WTC11 (cell line): ENCODE data around the gene POMGNT1. TPM values are rescaled to one million over a fixed set of nuclear protein-coding genes. Genes with fewer than 3 reads are reported as not detected.

ENCODE experiments used
- ATAC-seq: fragments of 200-7000 bp; cut with Tn5 transposase; 2 replicates; pipeline ENCODE4 v1.10.0; 2021; ENCODE audit warnings: mild to moderate bottlenecking, moderate library complexity
- CTCF ChIA-PET: fragments of 300-600 bp; sonication (Branson Sonifier 250); formaldehyde crosslinking; loops from one replicate; lab custom pipeline; 2021; ENCODE audit warnings: antibody characterized with exemption; lab: Charles Lee
- POLR2A ChIA-PET: fragments of 350-600 bp; sonication (Branson Sonifier 250); formaldehyde crosslinking; loops from one replicate; lab custom pipeline; 2021; ENCODE audit warnings: antibody characterized with exemption; lab: Charles Lee
- DNase-seq: peaks from one replicate; pipeline ENCODE4 v3.0.0; 2021; ENCODE audit warnings: low spot score
- H3K27ac Mint-ChIP-seq: 2 replicates; pipeline ENCODE4 v1.8.0; 2021; ENCODE audit warnings: mixed read lengths
- H3K27me3 Mint-ChIP-seq: 2 replicates; pipeline ENCODE4 v1.8.0; 2021; ENCODE audit warnings: low read depth, mild to moderate bottlenecking, moderate library complexity, mixed read lengths
- H3K36me3 Mint-ChIP-seq: 2 replicates; pipeline ENCODE4 v1.8.0; 2021; ENCODE audit warnings: mixed read lengths
- H3K4me1 Mint-ChIP-seq: 2 replicates; pipeline ENCODE4 v1.8.0; 2022; ENCODE audit warnings: mixed read lengths
- H3K4me3 Mint-ChIP-seq: 2 replicates; pipeline ENCODE4 v1.8.0; 2021; ENCODE audit warnings: mild to moderate bottlenecking, moderate library complexity, mixed read lengths
- H3K9me3 Mint-ChIP-seq: 2 replicates; pipeline ENCODE4 v1.8.0; 2021; ENCODE audit warnings: mixed read lengths
- ATF1 ChIP-seq: sonication (generic); formaldehyde crosslinking; IDR thresholded peaks from 2 replicates; pipeline ENCODE4 v1.8.1; 2023; ENCODE audit warnings: mild to moderate bottlenecking, moderate library complexity, missing genetic modification reagents
- ATF2 ChIP-seq: sonication (generic); formaldehyde crosslinking; IDR thresholded peaks from 2 replicates; pipeline ENCODE4 v1.8.1; 2022; ENCODE audit warnings: low read depth, missing genetic modification reagents, borderline replicate concordance
- CBFB ChIP-seq: sonication (generic); formaldehyde crosslinking; IDR thresholded peaks from 2 replicates; pipeline ENCODE4 v1.8.1; 2022; ENCODE audit warnings: mild to moderate bottlenecking, low read depth, missing genetic modification reagents
- CTCF ChIP-seq: fragments of 200-600 bp; IDR thresholded peaks from 2 replicates; pipeline ENCODE4 v1.8.0; 2022; ENCODE audit warnings: antibody characterized with exemption
- EMX1 ChIP-seq: fragments of 250-450 bp; sonication (Bioruptor Pico); IDR thresholded peaks from 2 replicates; pipeline ENCODE4 v1.8.0; 2021; ENCODE audit warnings: mild to moderate bottlenecking
- FOXJ3 ChIP-seq: sonication (generic); formaldehyde crosslinking; IDR thresholded peaks from 2 replicates; pipeline ENCODE4 v1.9.0; 2021; ENCODE audit warnings: missing genetic modification reagents, mild to moderate bottlenecking, borderline replicate concordance
- FOXK1 ChIP-seq: sonication (generic); formaldehyde crosslinking; IDR thresholded peaks from 2 replicates; pipeline ENCODE4 v1.8.0; 2022; ENCODE audit warnings: mild to moderate bottlenecking, moderate library complexity, missing genetic modification reagents
- FOXP1 ChIP-seq: sonication (generic); formaldehyde crosslinking; IDR thresholded peaks from 2 replicates; pipeline ENCODE4 v1.8.0; 2022; ENCODE audit warnings: missing genetic modification reagents, mild to moderate bottlenecking, moderate library complexity, borderline replicate concordance
- GABPB1 ChIP-seq: sonication (generic); formaldehyde crosslinking; IDR thresholded peaks from 2 replicates; pipeline ENCODE4 v1.8.1; 2023; ENCODE audit warnings: mild to moderate bottlenecking, missing genetic modification reagents
- HMGA2 ChIP-seq: fragments of 250-450 bp; sonication (Bioruptor Pico); IDR thresholded peaks from 2 replicates; pipeline ENCODE4 v1.4.0; 2021; ENCODE audit warnings: mild to moderate bottlenecking, moderate library complexity
- IRF2 ChIP-seq: sonication (generic); formaldehyde crosslinking; IDR thresholded peaks from 2 replicates; pipeline ENCODE4 v1.8.0; 2022; ENCODE audit warnings: low read depth, missing genetic modification reagents, borderline replicate concordance
- MYBL2 ChIP-seq: sonication (generic); formaldehyde crosslinking; IDR thresholded peaks from 2 replicates; pipeline ENCODE4 v1.8.1; 2023; ENCODE audit warnings: mild to moderate bottlenecking, moderate library complexity, missing genetic modification reagents
- NFATC4 ChIP-seq: fragments of 250-450 bp; sonication (Bioruptor Pico); IDR thresholded peaks from 2 replicates; pipeline ENCODE4 v1.9.0; 2021; ENCODE audit warnings: mild to moderate bottlenecking
- NR3C1 ChIP-seq: sonication (generic); formaldehyde crosslinking; conservative IDR thresholded peaks from 2 replicates; pipeline ENCODE4 v1.8.1; 2023; ENCODE audit warnings: low read depth, mild to moderate bottlenecking, missing genetic modification reagents
- OVOL2 ChIP-seq: fragments of 250-450 bp; sonication (Bioruptor Pico); IDR thresholded peaks from 2 replicates; pipeline ENCODE4 v1.9.0; 2021; ENCODE audit warnings: mild to moderate bottlenecking, borderline replicate concordance
- RORB ChIP-seq: fragments of 250-450 bp; sonication (Bioruptor Pico); IDR thresholded peaks from 2 replicates; pipeline ENCODE4 v1.9.0; 2021; ENCODE audit warnings: mild to moderate bottlenecking
- SMAD3 ChIP-seq: sonication (generic); formaldehyde crosslinking; IDR thresholded peaks from 2 replicates; pipeline ENCODE4 v1.8.0; 2022; ENCODE audit warnings: missing genetic modification reagents, mild to moderate bottlenecking, borderline replicate concordance
- TCF7 ChIP-seq: sonication (generic); formaldehyde crosslinking; IDR thresholded peaks from 2 replicates; pipeline ENCODE4 v1.8.0; 2022; ENCODE audit warnings: mild to moderate bottlenecking, low read depth, missing genetic modification reagents, moderate library complexity
- TP53 ChIP-seq: sonication (generic); formaldehyde crosslinking; IDR thresholded peaks from 2 replicates; pipeline ENCODE4 v1.8.1; 2023; ENCODE audit warnings: mild to moderate bottlenecking, missing genetic modification reagents
- ZBTB21 ChIP-seq: sonication (generic); formaldehyde crosslinking; IDR thresholded peaks from 2 replicates; pipeline ENCODE4 v1.8.1; 2023; ENCODE audit warnings: mild to moderate bottlenecking, missing genetic modification reagents, borderline replicate concordance
- ZMAT4 ChIP-seq: fragments of 250-450 bp; sonication (Bioruptor Pico); IDR thresholded peaks from 2 replicates; pipeline ENCODE4 v1.9.0; 2021; ENCODE audit warnings: mild to moderate bottlenecking
- ZNF138 ChIP-seq: sonication (generic); formaldehyde crosslinking; conservative IDR thresholded peaks from 2 replicates; pipeline ENCODE4 v1.8.1; 2022; ENCODE audit warnings: mild to moderate bottlenecking, moderate library complexity, missing genetic modification reagents
- ZNF219 ChIP-seq: sonication (generic); formaldehyde crosslinking; IDR thresholded peaks from 2 replicates; pipeline ENCODE4 v1.8.0; 2023; ENCODE audit warnings: missing genetic modification reagents, mild to moderate bottlenecking, borderline replicate concordance
- ZNF263 ChIP-seq: sonication (generic); formaldehyde crosslinking; IDR thresholded peaks from 2 replicates; pipeline ENCODE4 v1.8.1; 2022; ENCODE audit warnings: low read depth, mild to moderate bottlenecking, moderate library complexity, missing genetic modification reagents
- ZNF317 ChIP-seq: sonication (generic); formaldehyde crosslinking; IDR thresholded peaks from 2 replicates; pipeline ENCODE4 v1.8.1; 2023; ENCODE audit warnings: low read depth, mild to moderate bottlenecking, moderate library complexity, missing genetic modification reagents, borderline replicate concordance
- ZNF423 ChIP-seq: fragments of 250-450 bp; sonication (Bioruptor Pico); IDR thresholded peaks from 2 replicates; pipeline ENCODE4 v2.1.2; 2022; ENCODE audit warnings: mild to moderate bottlenecking, moderate library complexity
- ZNF425 ChIP-seq: fragments of 250-450 bp; sonication (Bioruptor Pico); conservative IDR thresholded peaks from 2 replicates; pipeline ENCODE4 v1.9.0; 2021; ENCODE audit warnings: mild to moderate bottlenecking
- total RNA-seq: library from RNA; stranded (reverse); gene quantifications from 3 replicates; pipeline ENCODE4 v1.2.3, GENCODE V29; 2021

POMGNT1 gene
- total RNA-seq, 1 experiment from 2014 or later: 42.5 TPM

- H3K27ac Mint-ChIP-seq: no peak overlapping the region
- H3K4me3 Mint-ChIP-seq: no peak overlapping the region
- DNase-seq (no peak), ATAC-seq (no peak)
- H3K4me1 Mint-ChIP-seq: peaks cover 4% of the 10 kb centered on the region
- no peaks in the 10 kb centered on the region for H3K36me3 Mint-ChIP-seq
- ChIA-PET POLR2A (interaction anchor here (0.6 kb wide), 1 partner anchor 9 kb away, joined by 3 read pairs; no protein-coding TSS in a partner anchor), CTCF (interaction anchor here (0.9 kb wide), 1 partner anchor 70 kb away, joined by 3 read pairs; no protein-coding TSS in a partner anchor)
- no peaks in the 10 kb centered on the region for H3K9me3 Mint-ChIP-seq
- H3K27me3 Mint-ChIP-seq: no peaks in the 10 kb centered on the region
- TF ChIP-seq NFATC4 (CRISPR knock-in tag) (no peak), FOXP1 (no peak), SMAD3 (CRISPR knock-in tag) (no peak), NR3C1 (no peak), ZNF317 (no peak), ATF1 (no peak), ZMAT4 (CRISPR knock-in tag) (no peak), CTCF (no peak), ATF2 (CRISPR knock-in tag) (no peak), HMGA2 (no peak), IRF2 (no peak), FOXK1 (no peak), EMX1 (CRISPR knock-in tag) (no peak)
Observed at GRCh38 chr1:46153732-46154131, 44.5 kb downstream of the POMGNT1 start.

GRCh38 chr1:46153228-46153627, 45.0 kb downstream of the POMGNT1 start:
- H3K27ac Mint-ChIP-seq: no peak overlapping the region
- ChIA-PET POLR2A (no interaction called here), CTCF (interaction anchor here (0.9 kb wide), 1 partner anchor 71 kb away, joined by 3 read pairs; no protein-coding TSS in a partner anchor)
- ATAC-seq (no peak; the same call in 1 of the 2 replicates), DNase-seq (no peak)
- no peaks in the 10 kb centered on the region for H3K36me3 Mint-ChIP-seq
- H3K9me3 Mint-ChIP-seq: no peaks in the 10 kb centered on the region
- no peak overlapping the region for H3K4me3 Mint-ChIP-seq
- H3K4me1 Mint-ChIP-seq: peaks cover 9% of the 10 kb centered on the region
- H3K27me3 Mint-ChIP-seq: no peaks in the 10 kb centered on the region
- TF ChIP-seq ZNF425 (no peak), FOXP1 (no peak), ATF2 (CRISPR knock-in tag) (no peak), TCF7 (CRISPR knock-in tag) (no peak), ZNF317 (no peak), ZNF138 (CRISPR knock-in tag) (no peak), CBFB (no peak), MYBL2 (no peak), ZNF423 (CRISPR knock-in tag) (no peak), ZNF263 (CRISPR knock-in tag) (no peak), OVOL2 (CRISPR knock-in tag) (no peak), IRF2 (no peak), ZBTB21 (CRISPR knock-in tag) (no peak), TP53 (no peak), GABPB1 (no peak), ZNF219 (CRISPR knock-in tag) (no peak), RORB (no peak), FOXJ3 (CRISPR knock-in tag) (no peak)
